Lower leg skin (tissue), 4 donors: ENCODE results near the gene SERINC5. TPM values are rescaled to one million over a fixed set of nuclear protein-coding genes. Genes with fewer than 3 reads are reported as not detected.

Source experiments
- DNase-seq, 2 donors: peaks; one replicate each; pipeline ENCODE4 v3.0.0-alpha.2; 2019; ENCODE audit warnings: low spot score in 2 of 2
- H3K4me3 ChIP-seq: fragments of 200-600 bp; sonication (generic); 2 replicates; pipeline ENCODE4 v1.5.1; 2017; ENCODE audit warnings: mild to moderate bottlenecking, low read depth; ENCODE audit not compliant: poor library complexity, severe bottlenecking
- POLR2A ChIP-seq, 2 donors: fragments of 450-650 bp; IDR thresholded peaks; one replicate each; pipeline ENCODE4 v1.6.1; 2016 to 2017; ENCODE audit warnings: antibody characterized with exemption in 2 of 2, mild to moderate bottlenecking in 1 of 2, moderate library complexity in 1 of 2
- WGBS, 2 donors: methylation state at CpG; one replicate each; pipeline ENCODE4 v1.1.5; 2018; 5-methylcytosine and 5-hydroxymethylcytosine counted together
- intact Hi-C: fragments of 100-400 bp; cut with DNase I; formaldehyde crosslinking; loops from one replicate; pipeline ENCODE4 v1.15.0; 2023; ENCODE audit warnings: low total_unique reads
- total RNA-seq, 4 donors: library from RNA; depleted of rRNA; stranded (reverse); fragments of >200 nt; gene quantifications; one replicate each; pipeline ENCODE4 v1.1.0, GENCODE V29; 2016
- TF ChIP-seq, protein P1 (sequence below), 3 donors: fragments of 450-650 bp; IDR thresholded peaks; one replicate each; pipeline ENCODE4 v1.5.1; 2016; ENCODE audit warnings: antibody characterized with exemption in 3 of 3, mild to moderate bottlenecking in 3 of 3, moderate library complexity in 2 of 3

Gene SERINC5
- total RNA-seq, 4 donors from 2014 or later: 49.6 to 61.4 (median 56.3) TPM

DNA sequence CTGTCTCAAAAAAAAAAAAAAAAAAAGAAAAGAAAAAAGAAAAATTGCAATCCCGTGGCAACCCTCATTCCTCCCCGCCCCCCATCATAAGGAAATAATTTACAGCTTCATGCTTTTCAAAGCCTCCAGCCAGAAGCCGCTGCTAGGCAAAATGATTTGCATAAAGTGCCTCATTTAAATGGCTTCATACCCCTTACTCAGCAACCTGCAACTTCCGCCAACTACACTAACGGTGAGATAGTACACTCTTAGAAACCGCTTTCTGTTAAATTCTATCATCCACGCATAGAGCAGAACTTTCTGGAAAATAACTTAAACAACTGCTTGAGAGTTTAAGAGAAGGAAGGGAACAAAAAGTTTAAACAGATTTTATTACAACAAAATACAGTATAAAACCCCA, 17.8 kb downstream of the SERINC5 start:
- intact Hi-C loops: no loop called here
- H3K4me3 ChIP-seq: no peak overlapping the region
- DNase-seq: no peak
- TF ChIP-seq POLR2A (IDR thresholded peaks at IDR 0.05): no peak
- TF ChIP-seq, protein P1, sequence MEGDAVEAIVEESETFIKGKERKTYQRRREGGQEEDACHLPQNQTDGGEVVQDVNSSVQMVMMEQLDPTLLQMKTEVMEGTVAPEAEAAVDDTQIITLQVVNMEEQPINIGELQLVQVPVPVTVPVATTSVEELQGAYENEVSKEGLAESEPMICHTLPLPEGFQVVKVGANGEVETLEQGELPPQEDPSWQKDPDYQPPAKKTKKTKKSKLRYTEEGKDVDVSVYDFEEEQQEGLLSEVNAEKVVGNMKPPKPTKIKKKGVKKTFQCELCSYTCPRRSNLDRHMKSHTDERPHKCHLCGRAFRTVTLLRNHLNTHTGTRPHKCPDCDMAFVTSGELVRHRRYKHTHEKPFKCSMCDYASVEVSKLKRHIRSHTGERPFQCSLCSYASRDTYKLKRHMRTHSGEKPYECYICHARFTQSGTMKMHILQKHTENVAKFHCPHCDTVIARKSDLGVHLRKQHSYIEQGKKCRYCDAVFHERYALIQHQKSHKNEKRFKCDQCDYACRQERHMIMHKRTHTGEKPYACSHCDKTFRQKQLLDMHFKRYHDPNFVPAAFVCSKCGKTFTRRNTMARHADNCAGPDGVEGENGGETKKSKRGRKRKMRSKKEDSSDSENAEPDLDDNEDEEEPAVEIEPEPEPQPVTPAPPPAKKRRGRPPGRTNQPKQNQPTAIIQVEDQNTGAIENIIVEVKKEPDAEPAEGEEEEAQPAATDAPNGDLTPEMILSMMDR (IDR thresholded peaks at IDR 0.05): no peak
- WGBS, 2 donors: 58 to 68% methylated on average over 7 of the region's 7 CpGs

DNA sequence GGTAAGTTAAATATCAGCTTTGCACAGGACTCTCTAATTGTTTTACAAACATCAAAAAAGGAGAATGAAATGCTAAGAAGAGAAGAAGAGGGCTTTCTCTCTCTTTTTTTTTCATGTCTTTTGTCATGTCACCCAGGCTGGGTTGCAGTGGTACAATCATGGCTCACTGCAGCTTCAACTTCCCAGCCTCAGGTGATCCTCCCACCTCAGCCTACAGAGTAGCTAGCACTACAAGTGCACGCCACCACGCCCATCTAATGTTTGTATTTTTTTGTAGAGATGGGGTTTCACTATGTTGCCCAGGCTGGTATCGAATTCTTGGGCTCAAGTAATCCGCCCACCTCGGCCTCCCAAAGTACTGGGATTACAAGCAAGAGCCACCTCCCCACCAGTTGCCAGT, 18.6 kb downstream of the SERINC5 start:
- TF ChIP-seq, protein P1 (IDR thresholded peaks at IDR 0.05): no peak
- DNase-seq: no peak
- no peak overlapping the region for H3K4me3 ChIP-seq
- WGBS, 2 donors: 91 to 92% methylated on average over 5 of the region's 5 CpGs
- intact Hi-C loops: no loop called here

DNA sequence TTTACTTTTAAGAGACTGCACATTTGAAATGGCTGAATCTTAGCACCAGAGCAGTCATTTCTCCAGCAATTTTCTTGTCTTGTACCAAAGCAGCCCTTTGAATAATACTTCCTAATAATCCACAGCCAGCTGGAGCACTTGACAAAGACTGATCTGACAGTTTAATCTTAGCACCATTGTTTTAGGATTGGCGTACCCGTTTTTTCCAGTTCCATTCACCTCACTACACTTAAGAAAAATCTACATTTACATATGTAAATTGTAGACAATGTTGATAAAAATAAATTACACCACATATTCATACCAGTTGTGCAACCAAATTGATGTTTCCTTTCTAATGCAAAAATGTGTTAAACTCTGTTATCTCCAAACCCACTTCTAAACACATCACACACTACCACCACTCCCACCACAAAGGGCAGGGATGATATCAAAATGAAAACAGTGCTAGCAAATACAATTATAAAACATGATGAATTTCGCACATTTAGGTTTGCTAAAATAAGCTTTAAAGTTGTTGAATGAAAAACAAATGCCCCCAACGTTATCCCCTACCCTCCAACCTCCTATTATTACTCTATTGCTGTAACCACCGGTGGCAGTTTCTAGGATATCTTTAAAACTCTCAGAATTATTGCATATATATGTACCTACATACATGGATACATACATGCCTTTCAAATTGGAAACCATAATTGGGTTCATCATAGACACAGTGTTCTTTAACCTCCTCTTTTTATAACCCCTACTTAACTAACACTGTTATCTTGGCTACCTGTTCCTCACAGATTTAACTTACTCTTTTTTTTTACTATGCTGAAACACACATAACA, 21.5 kb downstream of the SERINC5 start:
- no peak for DNase-seq
- intact Hi-C loops: no loop called here
- H3K4me3 ChIP-seq: no peak overlapping the region
- TF ChIP-seq, protein P1 (IDR thresholded peaks at IDR 0.05): no peak
- no peak for TF ChIP-seq POLR2A (IDR thresholded peaks at IDR 0.05)
- 72 to 78% methylated on average over 5 of the region's 5 CpGs for WGBS, 2 donors

DNA sequence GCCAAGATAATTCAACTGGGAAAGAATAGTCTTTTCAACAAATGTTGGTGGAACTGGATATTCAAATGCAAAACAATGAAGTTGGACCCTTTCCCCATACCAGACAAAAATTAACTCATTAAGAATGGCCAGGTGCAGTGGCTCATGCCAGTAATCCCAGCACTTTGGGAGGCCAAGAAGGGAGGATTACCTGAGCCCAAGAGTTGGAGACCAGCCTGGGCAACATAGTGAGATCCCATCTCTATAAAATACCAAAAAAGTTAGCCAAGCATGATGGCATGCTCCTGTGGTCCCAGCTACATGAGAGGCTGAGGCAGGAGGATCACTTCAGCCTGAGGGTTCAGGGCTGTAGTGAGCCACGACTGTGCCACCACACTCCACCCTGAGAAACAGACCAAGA, 24.2 kb downstream of the SERINC5 start:
- 77 to 86% methylated on average over 1 of the region's 1 CpG for WGBS, 2 donors
- H3K4me3 ChIP-seq: no peak overlapping the region
- DNase-seq: no peak
- TF ChIP-seq POLR2A (IDR thresholded peaks at IDR 0.05): no peak
- TF ChIP-seq, protein P1 (IDR thresholded peaks at IDR 0.05): no peak
- intact Hi-C loops: no loop called here

DNA sequence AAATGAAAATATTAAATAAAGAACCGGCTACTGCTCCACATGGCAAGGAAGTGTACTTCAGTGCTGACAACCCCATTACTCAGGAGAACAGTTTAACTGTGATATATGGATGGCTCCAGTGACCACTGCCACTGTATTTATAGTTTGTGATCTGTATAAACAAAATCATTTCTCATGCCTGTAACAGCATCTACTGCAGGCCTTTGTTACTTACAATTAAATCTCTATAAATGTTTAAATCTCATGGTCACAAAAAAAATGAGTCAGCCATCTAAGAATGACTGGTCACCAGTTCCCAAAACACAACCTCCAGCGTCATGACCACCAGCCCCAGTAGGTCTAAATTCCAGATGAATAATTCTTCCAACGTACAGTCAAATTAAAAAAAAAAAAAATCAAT, 24.6 kb downstream of the SERINC5 start:
- intact Hi-C loops: no loop called here
- TF ChIP-seq, protein P1 (IDR thresholded peaks at IDR 0.05): no peak
- no peak for TF ChIP-seq POLR2A (IDR thresholded peaks at IDR 0.05)
- WGBS, 2 donors: 59 to 73% methylated on average over 3 of the region's 3 CpGs
- no peak overlapping the region for H3K4me3 ChIP-seq
- DNase-seq: no peak
